Measurements from ENCODE around the gene DNAH5. TPM values are rescaled to one million over a fixed set of nuclear protein-coding genes. Genes with fewer than 3 reads are reported as not detected.

Gene DNAH5, protein sequence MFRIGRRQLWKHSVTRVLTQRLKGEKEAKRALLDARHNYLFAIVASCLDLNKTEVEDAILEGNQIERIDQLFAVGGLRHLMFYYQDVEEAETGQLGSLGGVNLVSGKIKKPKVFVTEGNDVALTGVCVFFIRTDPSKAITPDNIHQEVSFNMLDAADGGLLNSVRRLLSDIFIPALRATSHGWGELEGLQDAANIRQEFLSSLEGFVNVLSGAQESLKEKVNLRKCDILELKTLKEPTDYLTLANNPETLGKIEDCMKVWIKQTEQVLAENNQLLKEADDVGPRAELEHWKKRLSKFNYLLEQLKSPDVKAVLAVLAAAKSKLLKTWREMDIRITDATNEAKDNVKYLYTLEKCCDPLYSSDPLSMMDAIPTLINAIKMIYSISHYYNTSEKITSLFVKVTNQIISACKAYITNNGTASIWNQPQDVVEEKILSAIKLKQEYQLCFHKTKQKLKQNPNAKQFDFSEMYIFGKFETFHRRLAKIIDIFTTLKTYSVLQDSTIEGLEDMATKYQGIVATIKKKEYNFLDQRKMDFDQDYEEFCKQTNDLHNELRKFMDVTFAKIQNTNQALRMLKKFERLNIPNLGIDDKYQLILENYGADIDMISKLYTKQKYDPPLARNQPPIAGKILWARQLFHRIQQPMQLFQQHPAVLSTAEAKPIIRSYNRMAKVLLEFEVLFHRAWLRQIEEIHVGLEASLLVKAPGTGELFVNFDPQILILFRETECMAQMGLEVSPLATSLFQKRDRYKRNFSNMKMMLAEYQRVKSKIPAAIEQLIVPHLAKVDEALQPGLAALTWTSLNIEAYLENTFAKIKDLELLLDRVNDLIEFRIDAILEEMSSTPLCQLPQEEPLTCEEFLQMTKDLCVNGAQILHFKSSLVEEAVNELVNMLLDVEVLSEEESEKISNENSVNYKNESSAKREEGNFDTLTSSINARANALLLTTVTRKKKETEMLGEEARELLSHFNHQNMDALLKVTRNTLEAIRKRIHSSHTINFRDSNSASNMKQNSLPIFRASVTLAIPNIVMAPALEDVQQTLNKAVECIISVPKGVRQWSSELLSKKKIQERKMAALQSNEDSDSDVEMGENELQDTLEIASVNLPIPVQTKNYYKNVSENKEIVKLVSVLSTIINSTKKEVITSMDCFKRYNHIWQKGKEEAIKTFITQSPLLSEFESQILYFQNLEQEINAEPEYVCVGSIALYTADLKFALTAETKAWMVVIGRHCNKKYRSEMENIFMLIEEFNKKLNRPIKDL (N-terminal part only)
- total RNA-seq = 1.1 and 1.2 TPM in 2 replicates

DNA sequence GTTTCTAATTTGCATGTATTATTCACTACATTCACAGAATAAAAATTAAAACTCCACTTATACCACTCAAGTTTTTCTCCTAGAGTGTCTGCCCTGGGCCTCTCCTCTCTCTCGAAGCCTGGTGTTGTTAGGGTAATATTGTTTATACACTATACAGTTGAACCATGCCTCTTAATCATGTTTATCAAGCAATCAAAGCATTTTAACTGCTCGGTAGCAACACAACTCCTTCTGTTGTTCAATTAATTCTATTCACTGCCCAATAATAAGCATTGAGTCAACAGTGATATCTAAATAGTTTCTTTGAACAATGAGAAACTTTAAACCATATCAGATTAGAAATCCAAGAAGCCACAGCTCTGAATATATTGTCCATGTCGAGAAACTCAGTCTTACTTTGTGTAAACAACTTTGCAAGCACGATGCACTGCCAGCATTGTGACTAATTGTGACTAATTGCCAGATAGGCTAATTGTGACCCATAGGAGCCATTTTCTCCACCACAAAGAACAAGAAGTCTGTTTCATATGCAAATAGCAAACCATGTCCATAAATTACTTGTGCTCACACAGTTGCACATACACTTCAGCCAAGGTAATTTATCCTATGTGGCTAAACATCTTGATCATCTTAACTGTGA lies at the start of gene DNAH5:
Gene DNAH5, minus strand, starts transcription at position 129 of the 640 bp plus-strand sequence. CDS start 250 bp downstream, outside the sequence.

Other genes with a start within 250 kb of the DNAH5 start
- 219 and 222 TPM in 2 replicates for gene TRIO, start 198.7 kb upstream of the DNAH5 start, total RNA-seq